HEK293 (cell line): ENCODE data around the gene ELMO1.

ENCODE experiments used
- GLI4 ChIP-seq: fragments of 450-650 bp; formaldehyde crosslinking; IDR thresholded peaks from 2 replicates; pipeline ENCODE4 v1.5.1; 2016; ENCODE audit warnings: missing biosample characterization, missing genetic modification characterization
- HOXA7 ChIP-seq: sonication (generic); formaldehyde crosslinking; IDR thresholded peaks from 2 replicates; pipeline ENCODE4 v1.8.1; 2022; ENCODE audit warnings: missing genetic modification reagents, borderline replicate concordance
- KLF7 ChIP-seq: fragments of 450-650 bp; formaldehyde crosslinking; IDR thresholded peaks from 2 replicates; pipeline ENCODE4 v1.5.1; 2016; ENCODE audit warnings: missing biosample characterization, missing genetic modification characterization, borderline replicate concordance
- SCRT1 ChIP-seq: fragments of 450-650 bp; formaldehyde crosslinking; IDR thresholded peaks from 2 replicates; pipeline ENCODE4 v1.5.1; 2016; ENCODE audit warnings: missing biosample characterization, missing genetic modification characterization, borderline replicate concordance
- SP7 ChIP-seq: fragments of 450-650 bp; formaldehyde crosslinking; IDR thresholded peaks from 2 replicates; pipeline ENCODE4 v1.5.1; 2016; ENCODE audit warnings: missing biosample characterization, missing genetic modification characterization
- ZBTB48 ChIP-seq: fragments of 450-650 bp; formaldehyde crosslinking; IDR thresholded peaks from 2 replicates; pipeline ENCODE4 v1.5.1; 2016; ENCODE audit warnings: missing biosample characterization, missing genetic modification characterization
- ZBTB8A ChIP-seq: fragments of 450-650 bp; formaldehyde crosslinking; IDR thresholded peaks from 2 replicates; pipeline ENCODE4 v1.5.1; 2016; ENCODE audit warnings: missing biosample characterization, missing genetic modification characterization
- ZNF121 ChIP-seq: fragments of 450-650 bp; formaldehyde crosslinking; IDR thresholded peaks from 2 replicates; pipeline ENCODE4 v1.5.1; 2016; ENCODE audit warnings: missing biosample characterization, missing genetic modification characterization
- ZNF169 ChIP-seq: fragments of 450-650 bp; formaldehyde crosslinking; IDR thresholded peaks from 2 replicates; pipeline ENCODE4 v1.5.1; 2016; ENCODE audit warnings: missing biosample characterization, missing genetic modification characterization
- ZNF202 ChIP-seq: fragments of 450-650 bp; formaldehyde crosslinking; IDR thresholded peaks from 2 replicates; pipeline ENCODE4 v1.5.1; 2016; ENCODE audit warnings: missing biosample characterization, missing genetic modification characterization, borderline replicate concordance
- ZNF214 ChIP-seq: fragments of 450-650 bp; formaldehyde crosslinking; IDR thresholded peaks from 2 replicates; pipeline ENCODE4 v1.5.1; 2017; ENCODE audit warnings: missing biosample characterization, mild to moderate bottlenecking, missing genetic modification characterization, borderline replicate concordance
- ZNF514 ChIP-seq: fragments of 450-650 bp; formaldehyde crosslinking; IDR thresholded peaks from 2 replicates; pipeline ENCODE4 v1.5.1; 2016; ENCODE audit warnings: missing biosample characterization, missing genetic modification characterization
- ZNF530 ChIP-seq: fragments of 450-650 bp; formaldehyde crosslinking; IDR thresholded peaks from 2 replicates; pipeline ENCODE4 v1.5.1; 2016; ENCODE audit warnings: low read depth, missing biosample characterization, missing genetic modification characterization
- ZNF555 ChIP-seq: fragments of 450-650 bp; formaldehyde crosslinking; conservative IDR thresholded peaks from 2 replicates; pipeline ENCODE4 v1.5.1; 2017; ENCODE audit warnings: missing biosample characterization, mild to moderate bottlenecking, missing genetic modification characterization, inconsistent platforms
- ZNF670 ChIP-seq: fragments of 450-650 bp; formaldehyde crosslinking; IDR thresholded peaks from 2 replicates; pipeline ENCODE4 v1.5.1; 2016; ENCODE audit warnings: missing biosample characterization, missing genetic modification characterization, low read depth
- ZNF747 ChIP-seq: fragments of 450-650 bp; formaldehyde crosslinking; IDR thresholded peaks from 2 replicates; pipeline ENCODE4 v1.5.1; 2016; ENCODE audit warnings: missing biosample characterization, missing genetic modification characterization
- TF ChIP-seq, protein P1 (sequence below): fragments of 450-650 bp; formaldehyde crosslinking; IDR thresholded peaks from 2 replicates; pipeline ENCODE4 v1.5.1; 2017; ENCODE audit warnings: missing biosample characterization, missing genetic modification characterization
- TF ChIP-seq, protein P2 (sequence below): fragments of 450-650 bp; formaldehyde crosslinking; IDR thresholded peaks from 2 replicates; pipeline ENCODE4 v1.5.1; 2016; ENCODE audit warnings: missing biosample characterization, missing genetic modification characterization
- TF ChIP-seq, protein P3 (sequence below): fragments of 450-650 bp; formaldehyde crosslinking; IDR thresholded peaks from 2 replicates; pipeline ENCODE4 v1.5.1; 2016; ENCODE audit warnings: missing biosample characterization, missing genetic modification characterization
- TF ChIP-seq, protein P4 (sequence below): fragments of 450-650 bp; formaldehyde crosslinking; IDR thresholded peaks from 2 replicates; pipeline ENCODE4 v1.5.1; 2016; ENCODE audit warnings: missing biosample characterization, missing genetic modification characterization
- TF ChIP-seq, protein P5 (sequence below): fragments of 450-650 bp; formaldehyde crosslinking; IDR thresholded peaks from 2 replicates; pipeline ENCODE4 v1.5.1; 2016; ENCODE audit warnings: missing biosample characterization, missing genetic modification characterization, borderline replicate concordance

Gene ELMO1

DNA sequence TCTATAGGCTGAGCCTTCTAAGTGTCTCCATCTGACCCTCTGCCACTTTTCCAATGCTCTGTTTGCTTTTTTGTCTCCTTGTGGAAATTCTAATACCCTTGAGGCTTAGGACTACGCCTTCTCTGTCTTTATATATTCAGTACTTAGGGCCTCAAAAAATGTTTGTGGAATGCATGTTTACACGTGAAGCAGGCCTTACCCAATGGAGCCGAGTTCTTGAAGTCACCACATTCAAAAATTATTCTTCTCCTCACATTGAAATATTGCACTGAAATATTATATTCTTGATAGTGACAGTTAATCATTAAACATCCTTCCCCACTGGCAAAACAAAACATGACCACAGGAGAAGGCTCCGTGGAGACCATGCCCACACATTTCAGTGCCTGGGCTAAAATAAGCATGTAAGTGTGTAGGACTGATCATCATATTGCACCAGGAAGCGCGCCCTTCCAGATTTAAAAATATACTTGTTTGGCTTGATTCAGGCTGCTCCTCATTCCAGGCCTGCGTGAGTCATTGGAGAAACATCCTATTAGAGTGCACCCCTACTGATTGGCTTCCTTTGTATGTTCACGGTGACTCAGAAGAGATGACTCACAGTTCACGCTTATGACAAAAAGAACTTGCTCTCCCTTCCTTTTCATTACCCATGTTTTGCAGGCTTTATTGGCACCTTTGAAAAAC lies 416.9 kb downstream of the ELMO1 start (continued):
- TF ChIP-seq, protein P1, sequence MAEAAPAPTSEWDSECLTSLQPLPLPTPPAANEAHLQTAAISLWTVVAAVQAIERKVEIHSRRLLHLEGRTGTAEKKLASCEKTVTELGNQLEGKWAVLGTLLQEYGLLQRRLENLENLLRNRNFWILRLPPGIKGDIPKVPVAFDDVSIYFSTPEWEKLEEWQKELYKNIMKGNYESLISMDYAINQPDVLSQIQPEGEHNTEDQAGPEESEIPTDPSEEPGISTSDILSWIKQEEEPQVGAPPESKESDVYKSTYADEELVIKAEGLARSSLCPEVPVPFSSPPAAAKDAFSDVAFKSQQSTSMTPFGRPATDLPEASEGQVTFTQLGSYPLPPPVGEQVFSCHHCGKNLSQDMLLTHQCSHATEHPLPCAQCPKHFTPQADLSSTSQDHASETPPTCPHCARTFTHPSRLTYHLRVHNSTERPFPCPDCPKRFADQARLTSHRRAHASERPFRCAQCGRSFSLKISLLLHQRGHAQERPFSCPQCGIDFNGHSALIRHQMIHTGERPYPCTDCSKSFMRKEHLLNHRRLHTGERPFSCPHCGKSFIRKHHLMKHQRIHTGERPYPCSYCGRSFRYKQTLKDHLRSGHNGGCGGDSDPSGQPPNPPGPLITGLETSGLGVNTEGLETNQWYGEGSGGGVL (tag by site-specific recombination) = 0 out of 2 replicates have a peak, but pooled peaks have one; percentile 22
- no peak for TF ChIP-seq ZNF214 (tag by site-specific recombination)
- TF ChIP-seq SP7 = peak; percentile 96
- TF ChIP-seq SCRT1 = no peak
- TF ChIP-seq ZNF670 = no peak
- TF ChIP-seq, protein P2, sequence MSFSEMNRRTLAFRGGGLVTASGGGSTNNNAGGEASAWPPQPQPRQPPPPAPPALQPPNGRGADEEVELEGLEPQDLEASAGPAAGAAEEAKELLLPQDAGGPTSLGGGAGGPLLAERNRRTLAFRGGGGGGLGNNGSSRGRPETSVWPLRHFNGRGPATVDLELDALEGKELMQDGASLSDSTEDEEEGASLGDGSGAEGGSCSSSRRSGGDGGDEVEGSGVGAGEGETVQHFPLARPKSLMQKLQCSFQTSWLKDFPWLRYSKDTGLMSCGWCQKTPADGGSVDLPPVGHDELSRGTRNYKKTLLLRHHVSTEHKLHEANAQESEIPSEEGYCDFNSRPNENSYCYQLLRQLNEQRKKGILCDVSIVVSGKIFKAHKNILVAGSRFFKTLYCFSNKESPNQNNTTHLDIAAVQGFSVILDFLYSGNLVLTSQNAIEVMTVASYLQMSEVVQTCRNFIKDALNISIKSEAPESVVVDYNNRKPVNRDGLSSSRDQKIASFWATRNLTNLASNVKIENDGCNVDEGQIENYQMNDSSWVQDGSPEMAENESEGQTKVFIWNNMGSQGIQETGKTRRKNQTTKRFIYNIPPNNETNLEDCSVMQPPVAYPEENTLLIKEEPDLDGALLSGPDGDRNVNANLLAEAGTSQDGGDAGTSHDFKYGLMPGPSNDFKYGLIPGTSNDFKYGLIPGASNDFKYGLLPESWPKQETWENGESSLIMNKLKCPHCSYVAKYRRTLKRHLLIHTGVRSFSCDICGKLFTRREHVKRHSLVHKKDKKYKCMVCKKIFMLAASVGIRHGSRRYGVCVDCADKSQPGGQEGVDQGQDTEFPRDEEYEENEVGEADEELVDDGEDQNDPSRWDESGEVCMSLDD = no peak
- no peak for TF ChIP-seq ZNF747 (tag by site-specific recombination)
- TF ChIP-seq ZBTB48 (tag by site-specific recombination) = peak; percentile 30; the same call in 1 of the 2 replicates
- TF ChIP-seq ZNF555 = no peak
- no peak for TF ChIP-seq HOXA7
- TF ChIP-seq ZNF169 (tag by site-specific recombination) = no peak
- TF ChIP-seq ZNF530 (tag by site-specific recombination) = no peak
- no peak for TF ChIP-seq ZNF121 (tag by site-specific recombination)
- TF ChIP-seq GLI4 (tag by site-specific recombination) = no peak
- TF ChIP-seq, protein P3, sequence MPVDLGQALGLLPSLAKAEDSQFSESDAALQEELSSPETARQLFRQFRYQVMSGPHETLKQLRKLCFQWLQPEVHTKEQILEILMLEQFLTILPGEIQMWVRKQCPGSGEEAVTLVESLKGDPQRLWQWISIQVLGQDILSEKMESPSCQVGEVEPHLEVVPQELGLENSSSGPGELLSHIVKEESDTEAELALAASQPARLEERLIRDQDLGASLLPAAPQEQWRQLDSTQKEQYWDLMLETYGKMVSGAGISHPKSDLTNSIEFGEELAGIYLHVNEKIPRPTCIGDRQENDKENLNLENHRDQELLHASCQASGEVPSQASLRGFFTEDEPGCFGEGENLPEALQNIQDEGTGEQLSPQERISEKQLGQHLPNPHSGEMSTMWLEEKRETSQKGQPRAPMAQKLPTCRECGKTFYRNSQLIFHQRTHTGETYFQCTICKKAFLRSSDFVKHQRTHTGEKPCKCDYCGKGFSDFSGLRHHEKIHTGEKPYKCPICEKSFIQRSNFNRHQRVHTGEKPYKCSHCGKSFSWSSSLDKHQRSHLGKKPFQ (tag by site-specific recombination) = no peak
- TF ChIP-seq KLF7 (tag by site-specific recombination) = no peak
- TF ChIP-seq ZNF514 (tag by site-specific recombination) = no peak
- TF ChIP-seq, protein P4, sequence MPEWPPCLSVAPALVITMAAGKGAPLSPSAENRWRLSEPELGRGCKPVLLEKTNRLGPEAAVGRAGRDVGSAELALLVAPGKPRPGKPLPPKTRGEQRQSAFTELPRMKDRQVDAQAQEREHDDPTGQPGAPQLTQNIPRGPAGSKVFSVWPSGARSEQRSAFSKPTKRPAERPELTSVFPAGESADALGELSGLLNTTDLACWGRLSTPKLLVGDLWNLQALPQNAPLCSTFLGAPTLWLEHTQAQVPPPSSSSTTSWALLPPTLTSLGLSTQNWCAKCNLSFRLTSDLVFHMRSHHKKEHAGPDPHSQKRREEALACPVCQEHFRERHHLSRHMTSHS (tag by site-specific recombination) = no peak
- TF ChIP-seq, protein P5, sequence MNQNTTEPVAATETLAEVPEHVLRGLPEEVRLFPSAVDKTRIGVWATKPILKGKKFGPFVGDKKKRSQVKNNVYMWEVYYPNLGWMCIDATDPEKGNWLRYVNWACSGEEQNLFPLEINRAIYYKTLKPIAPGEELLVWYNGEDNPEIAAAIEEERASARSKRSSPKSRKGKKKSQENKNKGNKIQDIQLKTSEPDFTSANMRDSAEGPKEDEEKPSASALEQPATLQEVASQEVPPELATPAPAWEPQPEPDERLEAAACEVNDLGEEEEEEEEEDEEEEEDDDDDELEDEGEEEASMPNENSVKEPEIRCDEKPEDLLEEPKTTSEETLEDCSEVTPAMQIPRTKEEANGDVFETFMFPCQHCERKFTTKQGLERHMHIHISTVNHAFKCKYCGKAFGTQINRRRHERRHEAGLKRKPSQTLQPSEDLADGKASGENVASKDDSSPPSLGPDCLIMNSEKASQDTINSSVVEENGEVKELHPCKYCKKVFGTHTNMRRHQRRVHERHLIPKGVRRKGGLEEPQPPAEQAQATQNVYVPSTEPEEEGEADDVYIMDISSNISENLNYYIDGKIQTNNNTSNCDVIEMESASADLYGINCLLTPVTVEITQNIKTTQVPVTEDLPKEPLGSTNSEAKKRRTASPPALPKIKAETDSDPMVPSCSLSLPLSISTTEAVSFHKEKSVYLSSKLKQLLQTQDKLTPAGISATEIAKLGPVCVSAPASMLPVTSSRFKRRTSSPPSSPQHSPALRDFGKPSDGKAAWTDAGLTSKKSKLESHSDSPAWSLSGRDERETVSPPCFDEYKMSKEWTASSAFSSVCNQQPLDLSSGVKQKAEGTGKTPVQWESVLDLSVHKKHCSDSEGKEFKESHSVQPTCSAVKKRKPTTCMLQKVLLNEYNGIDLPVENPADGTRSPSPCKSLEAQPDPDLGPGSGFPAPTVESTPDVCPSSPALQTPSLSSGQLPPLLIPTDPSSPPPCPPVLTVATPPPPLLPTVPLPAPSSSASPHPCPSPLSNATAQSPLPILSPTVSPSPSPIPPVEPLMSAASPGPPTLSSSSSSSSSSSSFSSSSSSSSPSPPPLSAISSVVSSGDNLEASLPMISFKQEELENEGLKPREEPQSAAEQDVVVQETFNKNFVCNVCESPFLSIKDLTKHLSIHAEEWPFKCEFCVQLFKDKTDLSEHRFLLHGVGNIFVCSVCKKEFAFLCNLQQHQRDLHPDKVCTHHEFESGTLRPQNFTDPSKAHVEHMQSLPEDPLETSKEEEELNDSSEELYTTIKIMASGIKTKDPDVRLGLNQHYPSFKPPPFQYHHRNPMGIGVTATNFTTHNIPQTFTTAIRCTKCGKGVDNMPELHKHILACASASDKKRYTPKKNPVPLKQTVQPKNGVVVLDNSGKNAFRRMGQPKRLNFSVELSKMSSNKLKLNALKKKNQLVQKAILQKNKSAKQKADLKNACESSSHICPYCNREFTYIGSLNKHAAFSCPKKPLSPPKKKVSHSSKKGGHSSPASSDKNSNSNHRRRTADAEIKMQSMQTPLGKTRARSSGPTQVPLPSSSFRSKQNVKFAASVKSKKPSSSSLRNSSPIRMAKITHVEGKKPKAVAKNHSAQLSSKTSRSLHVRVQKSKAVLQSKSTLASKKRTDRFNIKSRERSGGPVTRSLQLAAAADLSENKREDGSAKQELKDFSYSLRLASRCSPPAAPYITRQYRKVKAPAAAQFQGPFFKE (tag by site-specific recombination) = no peak
- TF ChIP-seq ZBTB8A (tag by site-specific recombination) = no peak
- no peak for TF ChIP-seq ZNF202 (tag by site-specific recombination)
